CD4-positive, alpha-beta T cell treated with Interleukin-4 for 4 hours (primary cell): Measurements from ENCODE around the gene RBM5.

Source experiments
- DNase-seq: peaks from one replicate; pipeline ENCODE4 v3.0.0-alpha.2; 2020

RBM5 gene

DNA sequence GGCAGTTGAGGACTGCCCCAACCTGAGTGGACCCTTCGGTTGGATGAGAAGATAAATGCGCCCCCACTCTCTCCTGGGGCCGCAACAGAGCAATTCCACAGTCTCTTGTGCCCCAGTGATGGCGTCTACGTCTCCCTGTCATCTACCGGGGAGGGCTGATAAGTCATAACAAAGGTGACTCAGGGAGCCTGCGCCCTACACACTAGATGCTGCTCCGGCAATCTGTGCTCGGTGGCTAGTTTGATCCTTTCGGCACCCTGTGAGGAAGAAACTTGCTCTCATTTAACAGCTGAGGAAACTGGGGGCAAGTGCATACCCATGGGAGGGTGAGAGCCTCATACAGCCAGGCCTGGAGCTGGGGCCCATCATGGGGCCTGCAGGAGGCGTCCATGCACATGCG, 52.3 kb downstream of the RBM5 start:
- no peak for DNase-seq

DNA sequence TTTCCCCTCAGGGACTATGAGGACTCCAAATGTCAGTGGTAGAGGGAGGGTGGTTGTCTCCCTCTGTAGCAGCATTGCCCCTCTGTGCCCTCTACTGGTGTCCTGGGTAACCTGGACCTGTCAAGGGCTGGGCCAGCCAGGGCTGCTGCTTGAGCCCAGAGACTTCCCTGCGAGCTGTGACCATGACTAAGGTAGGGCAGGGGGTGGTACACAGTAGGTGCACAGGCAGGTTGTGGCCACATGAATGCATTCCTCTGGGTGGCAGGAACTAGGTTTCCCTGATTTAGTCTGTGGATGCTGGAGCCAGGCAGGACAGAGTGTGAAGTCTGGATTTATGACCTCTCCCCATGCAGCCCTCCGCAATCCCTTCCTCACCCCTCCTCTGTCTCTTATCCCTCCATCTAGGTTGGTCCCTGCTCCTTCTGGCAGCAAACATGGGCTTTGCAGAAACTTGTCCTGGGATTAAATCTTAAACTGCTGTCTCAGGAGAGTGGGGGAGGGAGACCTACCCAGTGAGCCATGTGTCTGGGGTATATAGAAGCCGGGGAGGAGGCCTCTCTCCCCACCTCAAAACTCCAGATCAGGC, 57.7 kb downstream of the RBM5 start:
- no peak for DNase-seq

DNA sequence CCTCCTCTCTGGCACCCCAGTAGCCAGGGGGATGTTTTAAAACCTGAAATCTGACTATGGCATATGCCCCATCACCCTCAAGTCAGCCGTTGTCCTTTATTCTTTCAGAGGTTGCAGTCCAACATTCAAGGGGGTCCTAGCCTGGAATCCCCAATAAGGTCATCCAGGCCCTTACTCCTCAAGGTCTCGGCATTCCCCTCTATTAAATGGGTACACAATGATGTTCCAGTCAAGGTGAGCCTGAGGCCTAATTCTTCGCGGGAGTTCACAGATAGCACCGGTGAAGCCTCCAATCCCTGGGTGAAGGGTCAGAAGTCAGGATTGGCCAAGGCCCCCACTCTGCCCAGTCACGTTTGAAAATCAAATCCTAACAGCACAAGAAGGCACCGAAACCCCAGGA, 58.3 kb downstream of the RBM5 start:
- DNase-seq: no peak

DNA sequence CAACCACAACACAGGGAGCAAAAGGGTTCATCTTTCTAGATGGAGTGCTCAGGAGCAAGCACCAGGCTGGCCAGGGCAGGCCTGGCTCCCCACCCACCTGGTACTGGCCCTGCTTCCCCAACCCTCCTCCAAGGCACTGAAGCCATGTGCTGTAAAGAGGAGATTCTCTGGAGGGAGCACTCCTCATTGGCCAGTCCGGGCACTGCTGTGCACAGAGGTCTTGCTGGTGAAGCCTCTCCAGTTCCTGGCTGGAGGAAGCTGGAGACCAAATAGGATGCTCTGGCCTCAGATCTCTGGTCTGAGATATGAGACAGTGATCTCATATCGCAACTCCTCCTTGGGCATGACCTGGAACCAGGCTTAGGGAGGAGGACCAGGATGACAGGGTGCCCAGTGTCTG, 58.7 kb downstream of the RBM5 start:
- no peak for DNase-seq

DNA sequence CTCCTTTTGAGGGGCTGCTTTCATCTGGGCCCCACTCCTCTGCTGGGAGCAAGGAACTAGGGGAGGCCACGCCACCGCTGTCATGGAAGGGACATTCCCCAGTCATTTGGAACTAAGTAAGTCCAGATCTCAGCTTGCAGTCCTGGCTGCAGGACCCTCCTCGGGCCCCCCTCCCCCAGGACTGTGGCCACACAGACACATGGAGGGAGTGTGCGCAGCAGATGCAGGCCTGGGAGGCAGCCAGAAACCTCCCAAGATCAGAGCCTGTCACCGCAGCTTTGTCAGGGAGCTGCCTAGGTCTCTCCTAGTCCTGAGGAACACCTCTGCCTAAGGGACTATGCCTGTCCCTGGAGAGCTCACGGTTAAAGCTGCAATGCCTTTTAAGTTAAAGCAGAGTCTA, 59.1 kb downstream of the RBM5 start:
- no peak for DNase-seq

DNA sequence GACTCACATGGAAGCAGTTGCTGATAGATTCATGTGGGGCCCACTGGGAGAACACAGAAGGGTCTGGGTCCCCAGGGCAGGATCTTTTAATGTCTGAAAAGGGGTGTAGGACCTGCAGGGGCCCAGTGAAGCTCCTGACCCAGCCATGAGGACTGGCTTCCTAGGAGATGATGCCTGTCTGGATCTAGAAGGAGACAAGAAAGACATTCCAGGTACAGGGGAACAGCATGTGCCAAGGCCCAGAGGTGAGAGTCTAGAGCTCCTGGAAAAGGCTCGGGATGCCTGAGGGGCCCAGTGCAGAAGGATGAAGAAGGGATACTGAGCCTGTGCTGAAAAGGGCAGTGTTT, 61.7 kb downstream of the RBM5 start:
- no peak for DNase-seq

DNA sequence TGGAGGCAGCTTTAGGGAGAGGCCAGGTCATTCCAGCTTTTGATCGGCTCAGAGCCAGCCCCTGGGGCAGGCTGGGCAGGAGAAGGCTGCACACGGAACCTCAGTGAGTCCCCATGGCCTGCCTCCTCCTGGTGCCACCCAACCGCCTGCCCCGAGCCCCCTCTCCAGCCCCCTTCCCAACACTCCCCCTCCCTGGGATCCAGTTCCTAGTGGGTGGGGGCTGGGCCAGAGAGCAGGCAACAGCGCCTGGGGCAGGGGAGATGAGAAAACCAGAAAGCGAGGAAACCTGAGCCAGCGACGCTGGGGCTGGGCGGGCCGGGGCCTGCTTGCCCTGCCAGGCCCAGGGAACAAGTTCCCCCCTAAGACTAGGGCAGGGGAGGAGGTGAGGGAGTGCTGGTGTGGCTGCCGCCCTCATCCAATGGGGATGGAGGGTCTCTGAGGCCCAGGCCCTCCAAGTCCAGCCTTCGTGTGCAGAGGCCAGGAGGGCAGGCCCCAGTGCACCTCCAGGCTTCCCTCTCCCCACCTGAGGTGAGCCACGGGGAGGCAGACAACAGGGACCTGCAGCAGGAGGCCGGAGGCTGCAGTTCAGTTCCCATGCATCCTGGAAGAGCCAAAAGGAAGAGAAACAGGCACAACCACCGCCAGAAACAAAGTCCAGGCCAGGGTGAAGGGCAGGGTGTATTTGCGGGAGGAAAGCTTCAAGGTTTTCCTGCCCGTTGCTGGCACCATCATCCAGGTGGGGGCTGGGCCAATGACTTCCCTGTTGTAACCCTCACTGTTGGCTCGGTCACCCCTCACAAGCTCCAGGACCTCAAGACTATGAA, 62.4 kb downstream of the RBM5 start:
- DNase-seq: no peak

DNA sequence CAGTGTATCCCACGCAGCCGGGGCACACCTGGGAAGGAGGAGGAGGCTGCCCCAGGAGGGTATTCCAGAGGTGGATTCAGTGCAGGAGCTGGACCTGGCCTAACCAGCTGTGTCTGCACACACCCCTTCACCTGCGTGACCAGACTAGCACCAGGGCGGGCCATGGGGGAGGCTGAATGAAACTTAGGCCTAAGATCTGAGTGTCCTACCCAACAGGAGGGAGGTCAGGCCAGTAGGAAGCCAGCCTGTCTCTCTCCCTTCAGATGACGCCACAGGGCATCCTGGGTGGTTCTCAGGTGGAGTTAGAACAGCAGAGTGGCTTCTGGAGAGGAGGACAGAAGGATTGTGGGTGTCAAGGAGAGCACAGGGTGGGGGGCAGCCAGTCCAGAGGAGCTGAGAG, 63.0 kb downstream of the RBM5 start:
- DNase-seq: no peak

DNA sequence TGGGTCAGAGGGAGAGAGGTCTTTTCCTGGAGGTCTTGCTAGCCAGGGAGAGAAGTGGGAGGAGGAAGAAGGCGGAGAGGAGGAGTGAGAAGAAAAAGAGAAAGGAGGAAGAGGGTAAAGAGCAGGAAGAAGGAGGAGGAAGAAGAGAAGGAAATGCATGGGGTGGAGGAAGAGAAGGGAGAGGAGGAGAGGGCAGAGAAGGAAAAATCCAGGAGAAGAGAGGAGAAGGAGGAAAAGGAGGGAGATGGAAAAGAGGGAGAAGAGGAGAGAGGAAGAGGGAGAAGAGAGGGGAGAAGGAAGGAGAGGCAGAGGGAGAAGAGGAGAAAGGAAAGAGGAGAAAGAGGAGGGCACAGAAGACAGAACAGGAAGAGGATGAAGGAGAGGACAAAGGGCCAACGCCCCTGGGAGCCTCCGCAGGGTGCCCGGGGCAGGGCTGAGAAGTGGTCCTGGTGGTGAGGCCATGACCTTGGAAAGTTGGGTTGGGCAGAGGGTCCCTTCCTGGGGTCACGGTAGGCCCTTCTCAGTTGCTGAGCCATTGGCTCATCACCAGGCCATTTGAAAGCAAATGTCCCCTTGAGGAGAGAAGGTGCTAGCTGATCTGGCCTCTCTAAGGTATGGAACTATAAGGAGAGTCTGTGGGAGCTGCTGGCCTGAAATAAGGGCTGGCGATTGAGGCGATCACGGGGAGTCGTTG, 65.2 kb downstream of the RBM5 start:
- DNase-seq: no peak

DNA sequence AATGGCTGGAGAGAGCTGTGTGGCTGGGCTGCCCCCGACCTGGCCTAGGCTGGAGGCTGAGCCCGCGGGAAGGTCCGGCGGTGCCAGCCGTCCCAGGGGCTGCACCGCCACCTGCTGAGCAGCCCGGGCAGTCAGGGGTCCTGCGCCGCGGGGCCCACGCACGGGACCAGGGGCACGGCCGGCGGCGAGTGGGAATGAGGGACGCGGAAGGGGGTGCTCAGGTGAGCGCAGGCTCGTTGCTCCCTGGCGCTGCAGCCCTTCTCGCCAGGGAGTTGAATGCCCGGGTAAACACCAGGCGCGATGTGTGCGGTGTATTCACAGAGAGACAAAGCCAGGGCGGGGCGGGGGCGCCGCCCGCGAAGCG, 65.7 kb downstream of the RBM5 start:
- DNase-seq: no peak

DNA sequence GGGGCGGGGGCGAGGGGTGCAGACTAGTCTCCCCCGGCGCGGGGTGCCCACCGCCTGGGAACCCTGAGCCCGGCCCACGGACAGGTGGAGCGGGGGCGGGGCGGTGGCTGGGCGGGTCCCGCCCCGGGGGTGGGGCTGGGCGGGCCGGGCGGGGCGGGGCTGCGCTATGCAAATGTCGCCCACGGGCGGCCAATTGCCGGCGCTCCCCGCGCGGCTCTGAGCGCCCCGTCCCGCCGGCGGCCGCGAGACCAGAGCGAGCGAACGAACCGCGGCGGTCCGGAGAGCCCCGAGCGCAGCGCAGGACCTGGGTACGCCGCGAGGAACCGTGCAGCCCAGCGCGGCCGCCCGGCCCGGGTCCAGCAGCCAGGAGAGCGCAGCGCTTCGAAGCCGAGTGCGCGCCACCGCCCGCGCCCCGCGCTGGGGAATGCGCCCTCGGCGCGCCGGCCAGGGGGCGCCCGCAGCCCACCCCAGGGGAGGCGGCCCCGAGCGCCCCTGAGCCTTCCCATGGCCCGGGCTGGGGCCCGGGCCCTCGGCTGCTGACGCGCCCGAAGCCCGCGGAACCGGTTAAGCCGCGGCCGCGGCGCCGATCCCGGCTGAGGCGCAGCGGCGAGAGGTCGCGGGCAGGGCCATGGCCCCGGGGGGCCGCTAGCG, 66.2 kb downstream of the RBM5 start, which contains the start of gene SEMA3F:
TSS of gene SEMA3F (plus strand) at position 485 of the 651 bp plus-strand sequence. CDS start 4,299 bp downstream, outside the sequence.
- peak; percentile 42 for DNase-seq

DNA sequence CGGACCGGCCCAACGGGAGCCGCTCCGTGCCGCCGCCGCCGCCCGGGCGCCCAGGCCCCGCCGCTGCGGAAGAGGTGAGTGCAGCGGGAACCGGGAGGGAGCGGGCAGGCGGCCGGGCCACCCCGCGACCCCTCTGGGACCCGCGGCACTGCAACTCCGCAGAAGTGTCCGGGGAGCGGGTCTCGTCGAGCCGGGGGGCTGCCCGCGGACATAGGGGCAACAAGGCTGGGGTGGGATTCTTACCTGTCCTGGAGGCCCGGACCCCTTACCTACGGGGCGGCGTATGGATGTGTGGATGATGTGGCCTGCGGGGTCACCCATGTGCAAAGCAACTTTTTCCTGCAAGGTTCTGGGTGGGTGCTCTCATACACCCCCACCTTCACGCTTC, 66.8 kb downstream of the RBM5 start:
- DNase-seq: no peak

DNA sequence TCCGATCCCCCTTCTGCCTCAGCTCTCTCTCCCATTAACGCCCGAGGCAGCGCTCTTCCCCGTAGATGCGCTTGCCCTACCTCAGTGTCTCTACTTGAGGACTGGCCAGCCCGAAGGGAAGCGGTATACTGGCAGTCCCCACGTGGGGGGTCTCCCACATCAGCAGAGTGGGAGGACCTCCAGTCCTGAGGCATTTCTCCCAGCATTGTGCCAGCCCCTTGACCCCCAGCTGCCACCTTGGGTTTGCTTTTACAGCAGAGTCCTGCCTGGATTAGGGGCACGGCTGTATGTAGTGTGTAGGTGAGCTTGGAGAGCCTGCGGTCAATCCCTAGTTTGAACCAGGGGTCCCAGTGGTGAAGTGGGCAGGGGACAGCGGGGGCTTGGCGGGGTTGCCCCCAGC, 67.2 kb downstream of the RBM5 start:
- no peak for DNase-seq

DNA sequence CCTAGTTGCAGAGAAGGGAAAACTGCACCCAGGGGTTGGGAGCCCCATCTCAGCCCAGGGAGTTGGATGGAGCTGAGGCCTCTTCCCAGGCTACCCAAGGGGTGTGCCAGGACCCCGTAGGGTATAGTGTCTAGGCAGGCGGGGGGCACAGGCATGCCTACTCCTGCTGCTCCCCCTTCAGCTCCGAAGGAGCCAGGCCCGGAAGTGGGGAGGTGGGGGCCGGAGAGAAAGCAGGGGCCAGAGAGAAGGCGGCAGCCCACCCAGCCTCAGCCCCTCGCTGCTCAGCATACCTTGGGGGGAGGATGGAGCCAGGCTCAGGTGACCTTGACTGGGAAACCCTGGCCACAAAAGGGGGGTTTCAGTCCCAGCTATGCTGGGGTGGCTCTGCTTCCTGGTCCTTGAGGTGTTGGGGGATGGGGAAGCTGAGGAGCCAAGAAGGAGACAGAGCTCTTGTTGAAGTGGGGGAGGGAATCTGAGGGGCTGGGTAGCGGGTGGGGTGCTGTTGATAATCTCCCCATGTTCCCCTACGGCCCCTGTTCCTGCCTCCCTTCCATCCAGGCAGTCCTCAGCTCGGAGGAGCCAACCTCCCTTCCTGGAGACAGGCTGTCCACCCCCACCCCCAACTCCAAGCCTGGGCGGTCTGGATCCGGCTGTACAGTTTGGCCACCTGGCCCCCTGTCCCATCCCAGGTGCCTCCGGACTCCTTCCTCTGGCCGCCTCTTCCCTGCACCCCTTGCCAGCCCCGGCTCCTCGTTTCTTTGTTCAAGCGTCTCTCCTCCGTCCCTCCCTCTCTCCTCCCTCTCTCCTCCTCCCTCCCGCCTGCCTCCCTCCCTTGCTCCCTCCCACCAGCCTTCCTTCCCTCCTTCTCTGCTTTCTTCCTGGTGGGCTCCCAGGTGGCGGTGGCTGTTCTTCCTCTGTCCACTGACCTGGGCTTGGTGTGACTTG, 68.1 kb downstream of the RBM5 start:
- no peak for DNase-seq

DNA sequence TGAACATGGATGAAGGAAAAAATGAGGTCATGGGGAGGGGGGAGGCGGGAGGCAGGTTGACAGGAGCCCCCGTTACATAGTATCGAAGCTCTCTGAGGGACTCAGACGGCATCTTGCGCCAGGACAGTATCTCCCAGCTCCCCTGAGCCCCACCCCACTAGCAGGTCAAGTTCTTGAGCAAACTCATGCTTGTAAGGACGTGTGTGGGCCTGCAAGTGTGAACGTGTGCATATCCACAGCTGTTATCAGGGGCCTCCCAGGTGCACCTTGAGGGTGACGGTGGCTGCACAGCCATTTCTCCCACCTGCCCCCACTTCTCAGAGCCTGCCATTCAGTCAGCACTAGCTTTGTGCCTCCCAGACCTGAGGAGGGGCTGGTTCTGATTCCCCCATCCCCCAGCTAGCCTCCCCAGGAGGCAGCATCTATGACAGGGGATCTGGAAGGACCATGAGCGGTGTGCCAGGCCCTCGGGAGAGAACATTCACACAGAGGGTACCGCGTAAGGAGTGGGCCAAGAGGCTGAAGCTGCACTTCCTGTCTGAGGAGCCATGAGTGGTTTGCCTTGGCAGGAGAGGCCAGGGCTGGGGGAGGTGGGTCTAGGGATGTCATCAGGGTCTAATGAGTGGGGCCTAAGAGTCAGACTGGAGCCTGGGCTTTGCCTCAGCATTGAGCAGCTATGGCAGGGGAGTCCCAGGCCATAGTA, 69.3 kb downstream of the RBM5 start:
- DNase-seq: no peak

DNA sequence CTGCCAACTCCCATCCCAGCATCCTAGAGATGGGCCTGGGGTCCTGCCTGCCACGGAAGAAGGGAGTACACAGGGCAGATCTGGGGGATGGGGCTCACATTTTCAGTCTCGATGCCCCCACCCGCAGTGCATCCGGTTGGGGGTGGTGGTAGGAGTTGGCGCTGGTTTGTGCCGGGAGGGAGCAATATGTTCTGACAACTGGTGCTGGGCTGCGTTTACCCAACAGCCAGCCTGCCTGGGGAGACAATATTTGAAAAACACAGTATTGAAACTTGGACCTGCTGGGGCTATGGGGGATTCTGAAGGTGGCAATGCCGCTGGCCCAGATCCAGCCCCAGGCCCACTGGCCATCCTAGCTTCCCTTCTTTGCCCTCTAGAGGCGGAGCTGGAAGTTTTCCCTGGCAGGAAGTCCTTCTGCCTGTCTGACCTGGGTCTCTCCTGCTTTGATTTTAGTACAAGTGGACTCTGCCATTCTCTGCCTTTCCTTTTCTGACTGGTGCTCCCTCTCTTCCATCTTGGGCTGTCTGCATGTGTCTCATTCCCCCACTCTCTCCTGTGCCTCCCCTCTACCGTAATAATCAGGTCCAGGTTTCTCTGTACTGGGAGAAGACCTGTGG, 69.9 kb downstream of the RBM5 start:
- DNase-seq: no peak

DNA sequence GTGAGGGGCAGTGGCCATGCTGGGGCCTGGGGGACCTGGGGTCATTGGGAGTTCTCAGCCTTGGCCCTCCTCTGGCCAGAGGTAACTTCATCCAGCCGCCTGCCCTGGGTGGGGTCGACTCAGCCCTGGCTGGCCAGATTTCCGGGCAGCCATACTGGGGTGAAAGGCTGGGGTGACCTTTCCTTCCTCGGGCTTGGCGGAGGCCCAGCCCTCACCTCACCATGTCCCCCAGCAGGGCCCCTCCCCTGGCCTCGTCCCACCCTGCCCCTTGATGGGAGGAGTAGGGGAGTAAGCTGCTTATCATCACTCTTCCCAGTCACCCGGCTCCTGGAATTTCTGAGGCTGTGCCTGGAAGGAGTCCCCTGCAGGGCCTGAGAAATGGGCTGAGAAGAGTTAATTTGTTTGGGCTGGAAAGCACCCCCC, 71.9 kb downstream of the RBM5 start:
- no peak for DNase-seq

DNA sequence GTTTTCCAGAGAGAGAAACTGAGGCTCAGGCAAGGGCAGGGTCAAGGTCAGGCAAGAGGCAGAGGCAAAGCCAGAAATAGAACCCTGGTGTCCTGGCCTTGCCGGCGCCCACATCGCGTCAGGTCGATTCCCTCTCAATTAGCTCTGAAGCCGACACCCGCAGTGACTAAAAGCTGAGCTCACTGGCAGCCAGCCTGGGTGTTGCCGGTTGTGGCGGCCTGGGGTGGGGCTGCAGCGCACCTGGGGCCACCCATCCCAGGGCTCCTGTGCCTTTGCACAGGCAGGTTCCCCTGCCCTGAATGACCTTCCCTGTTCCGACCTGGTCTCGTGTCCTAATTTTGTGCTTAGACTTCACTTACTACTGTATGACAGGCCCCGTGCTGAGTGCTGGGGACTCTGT, 72.6 kb downstream of the RBM5 start:
- DNase-seq: no peak

DNA sequence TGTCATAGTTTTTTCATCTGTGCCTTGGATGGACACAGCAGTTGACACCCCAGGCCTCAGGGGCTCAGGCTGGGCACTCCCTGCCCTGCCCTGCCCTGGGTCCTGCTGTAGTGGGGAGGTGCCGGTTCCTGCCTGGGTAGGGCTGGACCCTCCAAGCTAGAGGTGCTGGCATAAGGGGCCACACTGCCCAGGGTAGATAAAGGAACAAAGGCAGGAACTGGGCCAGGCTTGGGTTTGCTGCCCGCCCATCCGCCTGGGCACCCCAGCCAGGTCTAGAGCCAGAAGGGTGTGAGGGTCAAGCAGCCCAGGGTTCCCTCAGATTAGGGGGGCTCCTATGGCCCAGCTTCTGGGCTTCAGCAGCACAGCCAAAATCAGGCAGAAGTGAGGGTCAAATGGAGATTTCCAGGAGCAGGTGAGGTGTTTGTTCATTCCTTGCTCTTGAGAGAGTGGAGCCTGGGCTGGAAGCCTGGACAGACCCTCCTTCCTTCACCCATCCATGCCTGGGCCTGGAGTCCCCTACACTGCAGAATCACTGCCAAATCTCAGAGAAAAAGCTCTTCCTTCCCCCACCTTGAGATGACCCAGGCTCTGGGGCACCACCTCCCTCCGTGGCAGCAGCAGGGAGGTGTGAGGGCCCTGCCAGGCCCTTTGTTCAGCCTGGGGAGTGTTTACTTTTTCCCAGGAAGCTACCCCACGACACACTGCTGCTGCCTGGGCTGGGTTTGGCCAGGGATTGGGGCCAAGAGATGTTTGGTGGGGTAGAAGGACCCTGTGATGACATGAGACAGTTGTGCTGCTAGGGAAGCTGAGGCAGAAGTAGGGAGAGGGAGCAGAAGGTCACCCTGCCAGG, 73.5 kb downstream of the RBM5 start:
- DNase-seq: no peak
